GM21390 (cell line): ENCODE data around the gene B3GLCT.

ENCODE experiments used
- ATAC-seq: cut with Tn5 transposase; IDR thresholded peaks from one replicate; pipeline ENCODE4 v1.9.1; 2021; ENCODE audit not compliant: unreplicated experiment

Gene B3GLCT

DNA sequence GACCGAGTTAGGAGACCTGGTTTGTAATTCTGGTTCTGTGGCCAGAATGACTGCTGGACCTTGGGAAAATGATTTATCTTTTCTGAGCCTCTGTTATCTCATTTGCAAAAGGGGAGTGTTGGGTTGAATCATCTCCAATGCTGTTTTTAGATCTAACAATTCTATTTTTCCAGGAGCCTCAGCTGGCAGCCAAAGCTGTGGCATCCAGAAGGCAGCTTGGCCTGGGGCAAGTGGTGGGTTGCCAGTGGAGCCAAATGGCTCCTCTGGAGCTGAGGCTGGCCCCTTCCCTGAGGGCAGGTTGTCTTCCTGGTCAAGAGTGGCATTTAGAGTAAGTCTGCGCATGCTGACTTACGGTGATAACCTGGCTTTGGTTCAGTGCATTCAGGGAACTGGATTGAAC, 21.3 kb downstream of the B3GLCT start:
- no peak for ATAC-seq

DNA sequence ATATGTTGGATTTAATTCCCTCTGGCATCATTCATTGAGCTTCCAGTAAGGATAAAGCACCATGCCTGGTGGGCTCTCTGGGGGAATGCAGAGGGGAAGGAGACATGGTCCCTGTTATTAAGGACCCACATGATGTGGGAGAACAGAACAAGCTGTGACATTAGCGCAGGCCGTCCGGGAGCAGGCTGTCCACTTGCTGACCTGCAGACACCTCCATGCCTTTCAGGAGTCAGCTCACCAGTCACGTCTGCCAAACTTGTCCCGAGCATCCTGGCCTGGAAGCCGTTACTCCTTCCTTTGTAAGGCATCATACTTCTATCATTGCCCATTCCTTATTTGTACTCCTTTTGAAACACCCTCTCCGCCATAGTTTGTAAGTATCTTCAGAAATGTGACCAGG, 23.4 kb downstream of the B3GLCT start:
- no peak for ATAC-seq

DNA sequence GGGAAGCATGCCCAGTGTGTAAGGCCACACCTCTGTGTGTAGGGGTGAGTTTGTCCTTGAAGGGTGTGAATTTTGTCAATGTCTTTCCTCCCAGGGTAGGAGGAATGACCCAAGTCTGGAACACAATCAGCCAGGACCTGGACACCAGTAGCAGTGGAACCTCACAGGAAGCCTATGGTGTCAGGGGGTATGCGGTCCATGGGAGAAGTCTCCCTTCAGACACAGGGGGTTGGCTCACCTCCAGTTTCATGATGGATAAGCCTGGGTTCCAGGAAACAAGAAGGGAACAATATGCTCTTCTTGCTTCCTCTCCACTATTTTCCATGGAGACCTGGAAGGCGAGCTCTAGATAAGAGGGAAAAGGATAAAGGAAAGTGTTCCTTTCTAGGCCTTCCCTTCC, 23.9 kb downstream of the B3GLCT start:
- ATAC-seq, result no peak

DNA sequence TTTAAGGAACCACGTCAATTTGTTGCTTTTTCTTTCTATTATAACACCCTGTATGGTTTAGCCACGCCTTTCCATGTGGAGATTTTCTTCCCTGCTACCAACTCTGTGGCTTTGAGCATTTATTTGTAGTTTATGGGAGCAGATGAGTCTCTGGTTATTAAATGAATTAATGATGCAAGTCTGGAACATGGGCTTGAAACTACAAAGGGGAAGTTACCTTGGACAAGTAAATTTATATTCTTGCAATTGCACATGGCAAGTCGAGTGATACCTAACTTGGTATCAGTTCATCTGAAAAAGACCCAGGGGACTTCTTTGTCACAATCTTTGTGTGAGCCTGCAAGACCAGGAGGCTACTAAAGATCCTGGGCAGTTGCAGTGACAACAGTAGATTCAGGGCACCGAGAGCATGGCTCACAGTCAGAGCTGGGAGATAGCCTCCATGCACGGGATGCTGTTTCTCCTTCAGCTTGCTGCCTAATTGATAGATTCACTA, 24.4 kb downstream of the B3GLCT start:
- no peak for ATAC-seq

DNA sequence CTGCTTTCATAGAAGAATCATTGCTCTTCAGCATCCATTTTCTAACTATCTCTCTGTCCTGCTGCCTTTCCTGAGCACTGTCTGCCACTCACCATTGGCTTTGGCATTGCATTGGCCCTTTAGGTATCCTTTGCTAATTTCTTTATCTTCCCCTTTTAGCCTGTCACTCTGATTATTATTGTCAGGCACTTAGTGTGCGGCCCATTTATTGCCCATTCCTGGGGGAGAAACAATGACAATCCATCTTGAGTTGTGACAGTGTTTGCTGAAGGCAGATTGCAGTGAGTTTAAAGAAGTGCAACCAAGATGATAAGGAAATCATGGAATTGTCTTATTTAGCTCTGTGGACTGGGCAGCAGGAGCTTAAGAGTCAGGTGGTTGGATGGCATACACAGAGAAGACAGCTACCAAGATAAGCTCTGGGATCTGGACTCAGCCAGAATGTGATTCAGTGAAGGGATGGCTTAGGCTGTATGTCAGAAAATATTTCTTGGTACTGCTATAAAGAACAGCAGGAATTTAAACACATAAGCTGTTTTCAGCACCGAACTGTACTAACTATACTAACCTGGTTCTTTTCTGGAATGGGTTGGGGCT, 25.3 kb downstream of the B3GLCT start:
- no peak for ATAC-seq

DNA sequence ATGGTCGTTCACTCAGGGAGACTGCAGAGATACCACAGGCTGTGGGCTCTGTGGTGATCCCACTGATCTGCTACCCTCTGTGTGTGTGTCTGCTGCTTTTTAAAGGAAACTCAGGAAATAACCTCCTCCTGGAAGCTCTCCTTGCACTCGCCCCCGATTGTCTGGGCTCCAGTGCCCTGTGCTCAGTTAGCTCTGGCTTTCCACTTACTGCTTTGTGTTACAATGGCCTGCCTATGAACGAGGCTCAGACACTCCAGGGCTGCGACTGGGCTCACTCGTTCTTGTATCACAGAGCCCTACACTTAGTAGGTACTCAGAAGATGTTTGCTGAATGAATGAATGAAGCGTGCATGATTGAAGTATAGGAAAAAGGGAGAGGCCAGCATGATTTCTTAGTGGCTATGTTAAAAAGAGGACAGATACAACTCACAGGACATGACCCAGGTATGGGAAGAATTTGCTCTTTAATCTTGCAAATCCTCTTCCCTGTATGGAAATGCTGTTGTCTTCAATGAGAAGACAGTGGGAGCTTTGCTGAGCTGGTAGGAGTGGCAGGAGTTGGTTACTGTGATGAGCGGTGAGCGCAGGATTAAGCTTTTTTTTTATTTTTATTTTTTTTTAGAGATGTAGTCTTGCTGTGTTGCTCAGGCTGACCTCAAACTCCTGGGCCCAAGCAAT, 26.4 kb downstream of the B3GLCT start:
- no peak for ATAC-seq

DNA sequence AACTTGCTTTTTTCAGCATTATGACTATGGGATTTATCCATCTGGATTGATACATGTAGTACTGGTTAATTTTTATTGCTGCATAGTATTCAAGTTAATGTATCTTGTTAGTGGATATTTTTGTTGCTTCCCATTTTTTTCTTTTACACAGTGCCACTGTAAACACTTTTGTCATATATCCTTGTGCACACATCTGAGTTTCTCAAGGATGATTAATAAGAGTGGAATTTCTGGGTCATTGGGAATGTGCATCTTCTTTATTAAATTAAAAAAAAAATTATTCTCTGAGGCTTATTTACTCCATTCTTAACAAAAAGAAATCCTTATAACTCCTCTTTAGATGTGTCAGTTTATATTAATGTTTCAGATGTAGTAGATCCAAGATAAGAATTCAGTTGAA, 27.3 kb downstream of the B3GLCT start:
- ATAC-seq, result no peak

DNA sequence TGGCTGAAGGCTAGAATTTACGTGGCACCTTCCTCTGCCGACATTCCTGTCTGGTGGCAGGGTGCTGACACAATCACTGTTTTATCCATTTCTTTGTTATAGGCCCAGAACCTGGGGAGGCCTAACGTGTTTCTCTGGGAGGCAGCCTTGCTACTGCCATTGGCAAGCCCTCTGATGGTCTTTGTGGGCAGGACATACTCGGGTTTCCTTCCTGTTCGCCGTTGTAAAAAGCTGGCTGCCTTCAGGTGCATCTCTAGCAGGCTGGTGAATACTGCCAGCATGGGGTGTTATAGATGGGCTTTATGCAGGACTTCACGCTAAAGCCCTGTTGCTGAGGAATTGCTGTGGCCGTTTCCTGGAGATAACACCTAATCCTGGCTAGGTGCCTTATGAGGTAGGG, 28.1 kb downstream of the B3GLCT start:
- no peak for ATAC-seq

DNA sequence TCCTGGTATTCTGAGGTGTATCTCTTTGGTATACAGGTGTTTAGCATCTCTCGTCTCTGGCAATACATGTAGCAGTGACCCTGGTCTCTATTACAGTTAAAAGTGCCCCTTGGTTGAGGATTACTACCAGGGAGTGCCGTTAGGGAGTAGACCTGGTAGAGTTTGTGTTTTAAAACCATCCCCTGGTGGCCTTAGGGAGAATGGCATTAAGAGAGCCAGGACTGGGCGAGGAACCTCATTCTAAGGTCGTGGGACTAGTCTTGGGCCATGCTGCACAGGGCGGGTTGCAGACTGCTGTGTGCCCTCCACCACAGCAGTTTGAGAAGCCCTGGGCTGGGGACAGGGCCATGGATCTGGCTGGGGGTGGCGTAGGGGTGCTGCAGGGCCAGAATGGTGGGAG, 35.0 kb downstream of the B3GLCT start:
- ATAC-seq, result no peak

DNA sequence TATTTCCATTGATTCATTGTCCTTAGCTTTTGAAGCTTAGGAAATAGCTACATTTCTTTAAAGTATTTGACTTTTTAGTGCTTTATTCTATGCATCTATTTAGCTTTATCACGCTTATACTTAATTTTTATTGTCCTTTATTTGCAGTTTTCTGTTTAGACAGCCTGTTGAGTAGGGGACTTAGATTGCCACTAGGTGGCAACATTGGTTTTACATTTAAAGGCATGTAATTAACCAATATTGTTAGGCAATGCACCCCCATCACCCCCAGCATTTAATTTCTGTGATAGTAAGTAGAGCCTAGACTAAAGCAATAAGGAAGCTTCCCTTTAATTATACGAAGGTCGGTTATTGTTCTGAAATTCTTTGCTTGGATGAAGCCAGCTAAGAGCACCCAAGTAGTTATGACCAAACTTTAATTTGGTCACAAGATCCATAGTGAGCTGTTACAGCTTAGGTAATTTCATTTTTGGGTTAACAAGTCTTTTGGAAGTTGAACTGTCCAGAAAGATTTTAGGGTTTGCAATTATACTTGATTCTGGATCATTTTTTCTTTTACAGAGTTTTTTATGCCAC, 36.5 kb downstream of the B3GLCT start:
- ATAC-seq, result no peak

DNA sequence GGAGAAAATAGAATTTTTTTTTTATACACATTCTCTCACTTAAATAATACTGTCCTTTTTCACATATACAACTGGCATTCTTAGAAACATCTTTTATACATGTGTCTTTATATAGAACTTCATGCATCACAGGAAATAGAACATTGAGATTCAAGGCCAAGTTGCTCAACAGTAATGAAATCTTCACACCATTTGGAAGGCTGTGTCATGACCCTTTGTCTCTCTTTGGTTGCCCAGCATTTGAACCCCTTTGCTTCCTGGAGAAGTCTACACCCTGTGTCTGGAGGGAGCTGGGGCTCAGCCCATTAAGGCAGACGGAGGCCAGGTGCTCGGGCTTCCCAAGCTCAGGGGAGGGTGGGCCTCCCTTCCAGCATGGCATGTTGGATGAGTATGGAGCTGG, 41.1 kb downstream of the B3GLCT start:
- no peak for ATAC-seq

DNA sequence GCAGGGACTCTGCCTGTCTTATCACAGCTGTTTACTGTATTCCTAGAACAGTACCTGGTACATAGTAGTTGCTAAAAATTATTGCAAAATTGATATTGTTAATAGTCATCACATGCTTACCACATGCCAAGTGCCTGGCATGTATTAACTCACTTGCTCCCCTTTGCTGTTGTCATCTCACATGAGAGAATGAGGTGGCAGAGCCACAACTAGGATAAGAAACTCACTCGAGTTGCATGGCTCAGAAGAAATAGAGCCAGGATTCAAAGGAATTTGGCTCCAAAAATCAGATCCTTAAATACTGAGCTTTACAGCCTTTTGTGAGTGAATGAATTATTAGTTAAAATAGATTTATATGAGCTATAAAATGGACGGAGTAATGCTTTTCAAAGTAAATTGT, 42.6 kb downstream of the B3GLCT start:
- ATAC-seq, result no peak

DNA sequence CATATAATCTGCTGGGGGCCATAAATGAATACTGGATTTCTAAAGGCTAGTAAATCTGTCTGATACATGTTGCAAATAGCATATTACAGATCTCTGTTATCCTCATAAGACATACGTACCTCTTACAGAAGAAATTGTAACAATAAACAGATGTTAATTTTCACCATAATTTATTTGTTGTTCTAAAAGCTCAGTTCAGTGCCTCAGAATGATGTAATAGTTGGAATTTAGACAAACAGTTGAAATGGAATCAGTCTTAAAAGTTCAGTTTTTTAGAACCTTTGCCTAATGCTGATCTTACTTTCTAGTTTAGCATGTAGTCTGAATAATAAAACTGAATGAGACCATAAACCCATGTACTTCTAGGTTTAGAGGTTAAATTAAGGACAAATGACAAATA, 43.1 kb downstream of the B3GLCT start:
- no peak for ATAC-seq

DNA sequence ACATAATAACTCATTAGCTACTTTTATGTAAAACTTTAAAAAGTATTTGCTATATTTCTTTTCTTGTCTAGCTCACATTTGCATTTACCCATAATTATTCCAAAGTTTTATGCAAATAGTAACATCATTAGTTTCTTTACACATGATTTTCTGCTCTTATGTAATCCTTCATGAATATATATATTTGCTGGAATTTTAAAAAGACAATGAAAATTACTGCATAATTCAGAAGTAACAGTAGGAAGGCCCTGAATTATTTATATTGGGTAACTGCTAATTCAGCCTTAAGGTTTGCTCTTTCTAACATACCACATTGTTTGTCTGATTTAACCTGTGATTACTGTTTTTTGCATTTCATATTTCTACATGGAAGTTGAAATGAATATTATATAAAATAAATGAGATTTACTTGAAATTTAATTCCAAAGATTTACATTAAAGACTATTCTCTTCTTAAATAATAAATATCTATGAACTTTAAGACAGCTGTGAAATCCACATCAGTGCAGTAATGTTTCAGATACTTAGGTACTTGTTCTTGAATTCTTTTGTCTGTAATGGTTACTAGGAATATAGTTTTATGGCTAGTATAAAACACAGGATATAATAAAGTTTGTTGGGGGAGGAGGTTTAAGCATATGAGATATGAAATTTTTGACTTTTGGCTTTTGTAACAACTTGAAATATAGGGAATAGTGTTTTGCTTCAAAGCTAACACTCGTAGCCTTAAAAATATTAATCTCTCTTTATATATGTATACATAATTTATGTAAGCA, 46.0 kb downstream of the B3GLCT start:
- no peak for ATAC-seq

DNA sequence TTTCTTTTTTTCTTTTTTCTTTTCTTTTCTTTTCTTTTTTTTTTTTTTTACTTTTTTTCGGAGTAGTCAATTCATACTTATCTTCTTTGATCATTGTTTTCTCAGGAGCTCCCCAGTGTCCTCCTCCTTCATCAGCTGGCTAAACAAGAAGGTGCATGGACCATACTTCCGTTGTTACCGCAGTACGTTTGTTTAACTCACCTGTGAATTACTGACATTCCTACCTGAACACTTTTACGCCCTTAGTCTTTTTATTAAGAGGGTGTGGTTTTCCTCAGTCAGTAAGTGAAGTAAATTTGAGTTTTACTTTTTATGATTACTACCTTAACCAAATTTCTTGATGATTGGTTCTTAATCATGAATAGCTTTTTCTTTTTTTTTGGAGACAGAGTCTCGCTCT, 47.1 kb downstream of the B3GLCT start:
- no peak for ATAC-seq

DNA sequence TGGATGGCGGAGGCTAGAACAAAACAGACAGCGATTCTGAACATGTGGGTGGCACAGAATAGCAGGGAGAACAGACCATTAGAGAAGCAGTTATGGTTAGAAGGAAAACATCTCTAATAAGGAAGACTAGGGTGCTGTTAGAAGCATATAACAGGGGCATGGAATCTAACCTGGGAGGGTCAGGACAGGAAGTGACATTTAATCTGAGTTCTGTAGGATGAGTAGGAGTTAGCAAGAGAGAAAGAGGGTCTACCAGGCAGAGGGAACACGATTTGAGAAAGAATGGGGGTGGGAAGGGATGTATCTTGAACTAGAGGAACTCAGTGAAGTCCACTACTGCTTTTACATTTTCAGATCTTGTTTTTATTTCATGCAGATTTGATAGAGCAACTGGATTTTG, 48.6 kb downstream of the B3GLCT start:
- ATAC-seq, result no peak

DNA sequence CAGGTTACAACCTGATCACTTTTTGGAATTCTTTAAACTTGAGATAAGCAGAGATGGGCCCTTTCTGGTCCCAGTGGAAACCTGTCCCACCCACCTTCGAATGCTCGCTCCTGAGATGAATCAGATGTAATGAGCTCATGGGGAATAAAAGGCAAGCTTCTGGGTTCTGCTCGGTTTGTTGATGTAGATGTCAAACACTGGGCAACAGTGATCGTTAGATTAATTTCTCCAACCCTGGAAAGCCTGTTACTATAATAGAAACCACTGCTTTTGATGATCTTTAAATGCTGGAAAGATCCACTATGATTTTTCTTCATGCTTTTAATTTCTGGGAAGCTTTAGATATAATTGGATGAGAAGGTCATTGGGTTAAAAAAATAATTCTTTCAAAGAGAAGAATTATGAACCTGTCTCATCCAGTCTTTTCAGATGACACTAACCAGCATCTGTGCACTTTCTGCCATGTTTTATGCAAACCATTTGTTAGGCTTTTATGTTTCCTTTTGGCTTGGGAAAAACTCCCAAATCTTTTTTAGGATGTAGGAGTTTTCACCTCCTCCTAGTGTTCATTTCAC, 49.3 kb downstream of the B3GLCT start:
- ATAC-seq, result no peak

DNA sequence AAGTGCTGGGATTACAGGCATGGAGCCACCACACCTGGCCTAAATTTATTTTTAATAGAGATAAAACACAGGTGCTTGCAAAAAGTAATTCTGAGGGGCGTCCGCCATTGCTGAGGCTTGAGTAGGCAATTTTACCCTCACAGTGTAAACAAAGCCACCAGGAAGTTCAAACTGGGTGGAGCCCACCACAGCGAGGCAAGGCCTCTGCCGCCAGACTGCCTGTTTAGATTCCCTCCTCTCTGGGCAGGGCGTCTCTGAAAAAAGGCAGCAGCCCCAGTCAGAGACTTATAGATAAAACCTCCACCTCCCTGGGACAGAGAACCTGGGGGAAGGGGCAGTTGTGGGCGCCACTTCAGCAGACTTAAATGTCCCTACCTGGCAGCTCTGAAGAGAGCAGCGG, 50.7 kb downstream of the B3GLCT start:
- ATAC-seq, result no peak

DNA sequence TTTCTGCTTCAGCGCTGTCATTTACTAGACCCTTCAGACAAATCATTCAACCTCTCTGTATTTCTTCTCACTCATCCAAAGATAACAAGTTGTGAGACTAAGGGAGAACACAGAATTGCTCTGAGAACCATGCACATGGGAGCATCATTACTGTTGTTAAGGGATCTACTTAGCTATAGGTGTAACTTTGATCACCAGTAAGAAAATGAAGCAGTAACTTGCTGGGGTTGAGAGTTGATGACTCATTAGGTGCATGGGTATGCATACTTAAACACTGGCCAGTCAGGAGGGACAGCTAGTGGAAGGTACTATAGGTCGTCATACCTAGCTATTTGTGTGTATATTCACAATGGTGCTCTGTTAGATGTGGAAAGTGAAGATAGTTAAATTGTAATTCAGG, 61.5 kb downstream of the B3GLCT start:
- ATAC-seq, result no peak

DNA sequence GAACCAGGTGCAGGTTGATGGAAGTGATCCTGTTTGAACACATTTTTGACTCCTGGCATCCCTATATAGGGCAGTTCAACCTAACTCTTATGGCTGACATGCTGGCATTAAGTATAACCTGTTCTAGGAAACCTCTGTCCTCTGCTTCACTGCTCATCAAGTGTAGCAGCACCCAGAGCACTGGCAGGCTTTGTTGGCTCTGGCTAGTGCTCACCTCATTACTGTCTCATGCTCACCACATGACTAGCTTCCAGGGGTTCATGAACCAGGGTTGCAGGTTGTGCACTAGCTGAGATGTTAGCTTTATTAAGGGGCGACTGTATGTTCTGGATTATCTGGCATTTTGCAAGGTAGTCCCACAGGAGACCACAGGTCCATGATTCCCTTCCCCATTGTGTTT, 63.6 kb downstream of the B3GLCT start:
- no peak for ATAC-seq

DNA sequence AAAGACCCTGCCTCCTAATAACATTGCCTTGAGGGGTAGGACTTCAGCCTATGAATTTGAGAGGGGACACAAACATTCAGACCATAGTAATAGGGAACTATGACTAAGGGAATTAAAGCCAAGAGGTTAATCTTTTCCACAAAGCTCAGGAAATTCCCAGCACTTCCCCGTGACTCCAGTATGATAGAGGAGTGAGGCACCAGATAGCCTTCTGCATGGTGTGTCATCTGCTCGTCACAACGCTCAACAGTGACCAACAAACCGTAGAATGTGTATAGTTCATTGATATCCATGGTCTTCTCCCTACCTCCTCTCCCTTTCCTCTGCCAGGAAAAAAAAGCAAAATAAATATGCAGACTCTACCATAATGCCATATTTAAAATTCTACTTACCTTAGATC, 64.4 kb downstream of the B3GLCT start:
- ATAC-seq, result no peak
